HG03196 (cell line): ENCODE results near the gene SLC1A7.

ENCODE experiments used
- ATAC-seq: cut with Tn5 transposase; IDR thresholded peaks from one replicate; pipeline ENCODE4 v1.9.1; 2021; ENCODE audit not compliant: unreplicated experiment

Gene SLC1A7

DNA sequence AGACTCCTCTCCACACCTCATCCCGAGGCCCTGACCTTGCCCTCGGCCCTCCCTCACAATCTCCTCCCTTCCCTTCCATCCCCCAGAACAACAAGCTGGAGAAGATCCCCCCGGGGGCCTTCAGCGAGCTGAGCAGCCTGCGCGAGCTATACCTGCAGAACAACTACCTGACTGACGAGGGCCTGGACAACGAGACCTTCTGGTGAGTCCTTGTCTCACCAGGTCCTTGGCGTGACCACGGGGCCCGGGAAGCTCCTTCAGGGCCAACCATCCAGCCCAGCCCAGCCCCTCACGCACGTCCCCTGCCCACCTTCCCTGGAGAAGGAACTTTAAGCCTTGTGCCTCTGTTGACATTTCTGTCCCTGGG, 64.9 kb downstream of the SLC1A7 start:
- no peak for ATAC-seq

DNA sequence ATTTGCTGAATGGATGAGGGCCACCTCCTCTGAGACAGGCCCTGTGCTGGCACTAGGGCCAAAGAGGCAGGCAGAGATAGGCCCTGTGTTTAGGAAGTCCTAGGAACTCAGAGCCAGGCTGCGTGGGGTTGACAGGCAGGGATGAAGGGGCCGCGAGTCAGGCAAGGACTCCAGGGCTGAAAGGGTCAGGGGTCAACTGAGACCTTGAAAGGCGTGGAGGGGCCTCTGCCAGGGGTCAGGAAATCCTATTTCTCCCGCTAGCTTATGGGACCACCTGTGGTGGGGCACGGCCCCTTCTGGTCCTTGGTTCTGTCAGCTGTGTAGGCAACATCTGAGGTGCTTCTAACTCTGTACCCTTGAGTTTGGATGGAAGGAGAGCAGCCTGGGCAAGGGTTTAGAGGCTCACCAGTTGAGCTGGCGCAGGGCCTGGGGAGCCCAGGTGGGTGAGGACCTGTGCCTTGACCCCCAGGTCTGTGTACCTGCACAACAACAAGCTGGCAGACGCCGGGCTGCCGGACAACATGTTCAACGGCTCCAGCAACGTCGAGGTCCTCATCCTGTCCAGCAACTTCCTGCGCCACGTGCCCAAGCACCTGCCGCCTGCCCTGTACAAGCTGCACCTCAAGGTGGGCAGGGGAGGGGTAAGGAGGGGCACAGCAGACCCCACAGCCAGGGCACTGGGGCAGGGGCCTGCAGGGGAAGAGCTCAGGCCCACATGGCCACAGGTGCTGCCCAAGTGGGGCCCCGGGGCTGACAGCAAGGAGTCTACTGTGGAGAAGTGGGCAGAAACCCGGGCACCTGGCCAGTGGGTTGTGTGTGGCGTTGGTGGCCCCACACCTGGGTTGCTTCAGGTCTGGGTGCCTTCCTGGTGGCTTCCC, 65.5 kb downstream of the SLC1A7 start:
- no peak for ATAC-seq

DNA sequence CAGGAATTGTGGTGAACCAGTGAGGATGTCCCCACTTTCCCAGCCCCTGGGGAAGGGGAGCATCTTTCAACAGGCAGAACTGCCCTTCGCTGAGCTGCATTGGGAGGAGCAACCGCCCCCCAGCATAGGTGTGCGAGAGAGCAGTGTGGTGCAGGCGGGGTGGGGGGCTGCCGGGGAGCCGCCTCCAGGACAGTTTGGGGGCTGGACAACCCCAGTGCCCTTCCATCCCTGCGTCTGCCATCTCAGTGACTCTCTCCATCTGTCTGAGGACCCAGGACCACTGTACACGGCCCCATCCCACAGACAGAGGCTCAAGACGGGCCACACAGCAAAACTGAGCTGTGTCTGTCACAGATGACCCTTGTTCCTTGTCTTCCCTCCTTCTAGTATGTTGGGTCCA, 66.3 kb downstream of the SLC1A7 start:
- ATAC-seq = no peak

DNA sequence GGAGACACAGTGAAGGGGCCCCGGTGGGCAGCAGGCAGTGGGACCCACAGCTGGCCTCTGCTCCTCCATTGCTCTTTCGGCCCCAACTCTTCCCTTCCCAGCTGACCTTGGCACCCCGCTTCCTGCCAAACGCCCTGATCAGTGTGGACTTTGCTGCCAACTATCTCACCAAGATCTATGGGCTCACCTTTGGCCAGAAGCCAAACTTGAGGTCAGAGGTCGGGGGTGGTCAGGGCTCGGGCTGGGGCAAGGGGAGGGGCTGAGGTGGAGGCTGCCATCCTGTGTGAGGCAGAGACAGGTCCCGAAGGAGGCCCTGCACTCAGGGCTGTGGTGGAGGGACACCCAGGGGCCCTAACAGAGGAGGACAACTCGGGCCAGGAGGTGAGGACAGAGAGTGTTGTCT, 66.7 kb downstream of the SLC1A7 start:
- ATAC-seq = no peak

DNA sequence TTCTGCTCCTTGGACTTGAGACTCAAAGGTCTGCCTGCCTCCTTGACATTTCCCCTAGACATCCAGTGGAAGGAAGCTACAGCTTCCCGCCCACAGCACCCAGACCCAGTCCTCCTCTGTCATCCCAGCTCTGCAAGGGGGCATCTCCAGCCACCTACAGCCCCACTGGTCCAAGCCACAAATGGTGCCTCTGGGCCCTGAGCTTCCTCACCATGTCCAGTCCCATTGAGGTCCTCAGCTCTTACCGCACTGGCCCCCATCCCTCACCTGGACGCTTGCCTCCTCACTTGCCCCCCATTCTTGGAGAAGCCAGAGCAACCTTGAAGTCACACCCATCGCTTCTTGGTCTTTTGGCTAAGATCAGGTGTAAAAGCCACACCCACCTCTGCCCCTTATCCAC, 67.2 kb downstream of the SLC1A7 start:
- no peak for ATAC-seq

DNA sequence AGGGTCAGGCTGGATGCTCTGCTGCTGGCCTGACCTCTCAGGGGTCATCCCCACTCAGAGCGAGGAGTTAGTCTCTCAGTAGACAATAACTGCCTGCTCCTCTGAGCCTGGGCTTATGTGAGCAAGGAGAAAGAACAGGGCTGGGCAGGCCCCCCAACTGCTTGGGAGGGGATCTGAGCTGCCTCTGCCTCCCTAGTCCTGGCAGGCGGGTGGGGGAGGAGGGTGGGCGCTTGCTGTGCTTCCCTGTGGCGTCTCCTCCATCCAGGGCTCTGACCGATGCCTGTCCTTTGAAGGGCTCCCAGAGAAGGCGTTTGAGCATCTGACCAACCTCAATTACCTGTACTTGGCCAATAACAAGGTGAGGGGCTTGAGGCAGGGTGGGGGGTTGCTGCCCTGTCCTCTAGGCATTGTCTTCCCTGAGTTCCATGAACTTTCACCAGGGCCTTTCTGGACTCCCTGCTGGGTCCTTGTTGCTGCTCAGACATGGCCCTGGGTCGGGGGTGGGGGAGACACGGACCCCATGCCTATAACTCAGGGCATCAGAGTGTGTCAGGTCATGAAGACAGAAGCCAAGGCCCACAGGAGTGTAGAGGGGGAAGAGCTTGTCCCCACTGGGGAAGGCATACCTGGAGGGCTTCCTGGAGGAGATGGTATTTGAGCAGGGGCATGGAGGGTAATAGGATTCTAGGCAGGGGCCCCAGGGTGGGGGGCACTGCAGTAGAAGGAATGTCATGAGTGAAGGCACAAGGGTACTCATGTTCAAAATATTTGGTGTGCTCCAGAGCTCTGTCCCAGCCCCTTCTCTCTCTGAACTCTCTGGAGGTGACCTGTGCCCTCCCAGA, 67.9 kb downstream of the SLC1A7 start:
- ATAC-seq = no peak

DNA sequence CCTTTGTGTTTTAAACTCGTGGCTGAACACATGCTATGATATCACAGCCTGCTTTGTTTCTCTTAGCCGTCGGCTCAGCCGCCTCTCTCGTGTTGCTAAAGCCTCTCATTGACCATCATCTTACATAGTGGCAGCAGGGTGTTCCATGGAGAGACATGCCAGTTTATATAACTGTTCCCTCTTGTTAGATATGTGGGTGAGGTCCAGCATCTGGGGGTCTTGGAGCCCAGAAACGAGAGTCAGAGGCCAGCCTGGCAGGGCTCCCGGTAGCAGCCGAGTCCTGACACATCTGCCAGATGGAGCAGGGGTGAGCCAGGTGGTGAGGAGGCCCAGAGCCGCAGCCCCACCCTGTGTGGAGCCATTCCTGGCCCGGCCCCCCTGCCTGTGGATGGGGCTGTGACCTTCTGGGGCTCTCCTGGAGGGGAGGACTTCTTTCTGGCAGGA, 68.5 kb downstream of the SLC1A7 start:
- no peak for ATAC-seq

DNA sequence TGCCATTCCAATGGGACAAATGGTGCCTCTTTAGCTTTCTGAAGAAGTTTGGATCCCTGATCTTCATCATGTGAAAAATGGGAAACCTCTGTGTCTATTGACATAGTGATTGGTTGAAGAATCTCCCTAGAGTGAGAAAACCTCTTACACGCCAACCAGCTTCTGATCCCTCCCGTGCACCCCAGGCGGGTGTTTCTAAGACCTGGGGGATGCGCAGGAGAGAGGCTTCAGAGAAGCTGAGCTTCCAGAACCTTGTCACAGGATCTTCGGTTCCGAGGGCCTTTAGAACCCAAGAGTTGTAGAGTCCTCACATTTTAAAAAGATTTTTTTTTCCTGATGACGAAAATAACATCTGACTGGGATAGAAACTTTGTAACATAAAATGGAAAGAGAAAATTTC, 69.2 kb downstream of the SLC1A7 start:
- ATAC-seq = no peak

DNA sequence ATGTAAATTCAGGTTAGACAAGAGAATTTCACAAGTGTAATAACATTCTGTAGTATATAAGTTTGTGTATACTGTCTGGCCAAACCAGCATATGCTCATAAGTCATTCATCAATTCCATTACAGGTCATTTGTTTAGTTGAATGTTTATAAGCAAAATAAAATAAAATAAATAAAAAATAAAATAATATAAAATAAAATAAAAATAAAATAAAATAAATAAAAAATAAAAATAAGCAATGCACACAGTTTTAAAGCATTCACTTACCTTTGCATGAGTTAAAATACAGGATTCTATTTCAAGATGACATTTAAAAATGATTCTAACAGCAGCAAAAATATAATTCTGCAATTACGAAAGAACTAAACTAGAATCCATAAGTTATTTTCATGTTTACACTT, 70.5 kb downstream of the SLC1A7 start:
- ATAC-seq = no peak

DNA sequence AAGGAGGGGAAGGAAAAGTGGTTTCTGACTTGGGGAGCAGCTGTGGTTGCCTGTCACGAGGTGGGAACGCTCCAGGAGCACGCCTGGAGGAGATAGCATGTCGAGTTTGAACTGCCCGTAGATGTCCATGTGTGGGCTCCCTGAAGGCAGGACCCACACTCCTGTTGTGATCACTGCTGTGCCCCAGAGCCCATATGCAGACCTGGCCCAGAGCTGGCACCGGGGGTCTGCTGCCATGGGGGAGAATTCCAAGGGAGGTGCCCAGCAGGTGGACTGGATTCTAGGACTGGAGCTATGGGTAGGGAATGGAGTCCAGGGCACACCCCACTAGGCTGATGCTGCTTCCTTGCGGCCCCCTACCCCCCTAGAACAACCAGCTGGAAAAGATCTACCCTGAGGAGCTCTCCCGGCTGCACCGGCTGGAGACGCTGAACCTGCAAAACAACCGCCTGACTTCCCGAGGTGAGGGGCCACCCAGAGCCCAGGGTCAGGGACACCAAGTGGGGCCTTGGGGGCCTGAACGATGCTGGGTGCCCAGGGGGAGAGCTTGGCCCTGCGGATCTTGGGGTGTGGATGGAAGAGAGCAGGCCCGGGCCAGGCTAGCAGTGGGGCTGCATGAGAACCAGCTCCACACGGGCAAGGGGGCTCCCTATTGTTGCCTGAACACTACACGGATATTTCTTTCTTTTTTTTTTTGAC, 71.1 kb downstream of the SLC1A7 start:
- no peak for ATAC-seq

DNA sequence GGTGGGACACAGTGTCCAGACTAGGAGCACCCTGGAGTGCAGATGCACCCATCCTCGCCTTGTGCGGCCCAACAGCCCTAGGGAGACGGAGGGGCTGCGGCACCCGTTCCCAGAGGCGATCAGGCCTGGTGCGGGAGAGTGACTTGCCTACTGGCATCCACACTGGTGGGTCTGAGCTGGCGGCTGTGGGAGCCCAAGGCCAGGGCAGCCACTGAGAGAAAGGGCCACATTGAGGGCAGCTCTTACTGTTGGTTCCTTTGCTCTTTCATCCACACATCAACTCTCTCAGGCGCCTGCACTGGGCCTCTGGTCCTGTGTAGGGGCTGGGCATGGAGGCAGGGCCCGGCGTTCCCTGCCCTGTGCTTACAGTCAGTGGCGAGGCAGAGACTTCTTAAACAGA, 71.8 kb downstream of the SLC1A7 start:
- no peak for ATAC-seq

DNA sequence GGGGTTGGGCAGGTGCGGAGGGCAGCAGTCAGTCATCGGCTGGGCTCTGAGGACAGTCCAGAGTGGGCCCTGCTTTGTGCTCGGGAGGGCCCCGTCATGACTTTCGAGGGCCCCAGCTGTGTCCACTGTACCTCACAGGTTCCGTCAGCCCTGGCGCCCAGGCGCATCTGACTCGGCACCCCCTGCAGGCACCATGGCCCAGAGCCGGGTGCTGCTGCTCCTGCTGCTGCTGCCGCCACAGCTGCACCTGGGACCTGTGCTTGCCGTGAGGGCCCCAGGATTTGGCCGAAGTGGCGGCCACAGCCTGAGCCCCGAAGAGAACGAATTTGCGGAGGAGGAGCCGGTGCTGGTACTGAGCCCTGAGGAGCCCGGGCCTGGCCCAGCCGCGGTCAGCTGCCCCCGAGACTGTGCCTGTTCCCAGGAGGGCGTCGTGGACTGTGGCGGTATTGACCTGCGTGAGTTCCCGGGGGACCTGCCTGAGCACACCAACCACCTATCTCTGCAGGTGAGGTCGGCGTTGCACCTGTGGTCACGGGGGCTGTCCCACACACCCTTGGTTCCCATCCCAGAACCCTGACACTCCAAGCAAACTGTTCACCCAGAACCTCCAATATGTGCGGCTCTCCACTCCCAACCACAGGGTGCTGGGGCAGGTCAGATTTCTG, 72.6 kb downstream of the SLC1A7 start:
- no peak for ATAC-seq

DNA sequence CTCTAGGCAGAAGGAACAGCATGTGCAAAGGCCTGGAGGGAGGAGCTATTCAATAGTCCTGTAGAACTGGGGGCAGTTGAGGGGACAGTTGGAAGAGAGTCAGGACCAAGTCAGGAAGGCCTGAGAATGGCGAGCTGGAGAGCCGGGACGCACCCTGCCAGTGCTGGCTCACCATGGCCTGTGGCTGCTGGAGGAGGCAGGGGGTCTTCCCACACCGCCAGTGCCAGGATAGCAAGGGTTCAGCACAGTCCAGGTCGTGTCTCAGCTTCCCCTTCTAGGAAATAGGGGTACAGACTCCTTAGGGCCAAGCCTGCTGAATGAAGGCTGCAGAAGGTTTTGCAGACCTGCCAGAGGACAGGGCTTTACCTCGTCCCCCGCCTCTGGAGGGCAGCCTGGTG, 73.2 kb downstream of the SLC1A7 start:
- ATAC-seq = no peak

DNA sequence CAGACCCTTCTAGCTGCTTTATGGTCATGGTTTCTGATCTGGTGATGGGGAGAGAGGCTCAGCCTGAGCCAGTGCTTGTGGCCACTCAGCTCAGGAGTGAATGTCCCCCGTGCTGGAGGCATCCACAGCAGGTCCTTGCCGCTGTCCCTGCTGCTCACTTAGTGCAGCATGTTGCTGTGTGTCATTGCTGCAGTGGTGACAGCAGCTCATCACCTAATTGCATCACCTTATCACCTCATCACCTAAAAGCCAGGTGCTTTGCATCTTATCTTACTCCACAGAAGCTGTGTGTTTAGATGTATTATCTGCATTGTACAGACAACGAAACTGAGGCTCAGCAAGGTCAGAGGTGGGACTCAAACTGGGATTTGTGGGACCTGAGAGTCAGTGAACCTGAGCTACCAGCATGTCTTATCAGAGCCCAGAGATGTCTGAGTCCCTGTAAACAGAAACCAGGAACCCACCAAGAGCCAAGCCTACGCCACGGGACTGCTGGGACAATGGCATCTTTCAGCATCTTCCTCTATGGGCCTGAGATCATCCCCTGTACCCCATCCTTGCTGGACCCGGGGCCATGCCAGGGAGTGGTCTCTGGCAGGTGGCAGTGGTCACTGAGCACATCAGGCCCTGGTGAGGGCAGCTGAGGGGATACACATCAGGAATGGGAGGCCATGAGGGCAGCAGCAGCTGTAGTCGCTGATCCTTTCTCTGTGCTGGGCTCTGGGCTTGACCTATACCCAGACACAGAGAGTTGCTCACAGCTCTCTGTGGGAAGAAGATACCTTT, 73.9 kb downstream of the SLC1A7 start:
- no peak for ATAC-seq

DNA sequence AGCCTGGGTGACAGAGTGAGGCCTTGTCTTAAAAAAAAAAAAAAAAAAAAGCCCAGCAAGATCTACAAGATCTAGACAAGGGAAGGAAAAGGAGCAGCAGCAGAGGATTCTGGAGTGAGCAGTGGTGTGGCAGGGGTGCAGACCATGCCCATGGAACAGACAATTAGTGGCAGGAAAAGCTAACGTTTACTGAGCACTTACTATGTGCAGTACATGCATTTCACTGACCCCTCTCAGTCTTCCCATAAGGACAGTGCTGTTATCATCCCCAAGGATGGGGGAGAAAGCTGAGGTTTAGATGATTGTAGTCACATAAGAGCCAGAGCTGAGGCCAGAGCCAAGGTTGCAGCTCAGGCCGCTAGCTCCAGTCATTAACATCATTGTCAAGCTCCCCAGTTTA, 74.6 kb downstream of the SLC1A7 start:
- no peak for ATAC-seq

DNA sequence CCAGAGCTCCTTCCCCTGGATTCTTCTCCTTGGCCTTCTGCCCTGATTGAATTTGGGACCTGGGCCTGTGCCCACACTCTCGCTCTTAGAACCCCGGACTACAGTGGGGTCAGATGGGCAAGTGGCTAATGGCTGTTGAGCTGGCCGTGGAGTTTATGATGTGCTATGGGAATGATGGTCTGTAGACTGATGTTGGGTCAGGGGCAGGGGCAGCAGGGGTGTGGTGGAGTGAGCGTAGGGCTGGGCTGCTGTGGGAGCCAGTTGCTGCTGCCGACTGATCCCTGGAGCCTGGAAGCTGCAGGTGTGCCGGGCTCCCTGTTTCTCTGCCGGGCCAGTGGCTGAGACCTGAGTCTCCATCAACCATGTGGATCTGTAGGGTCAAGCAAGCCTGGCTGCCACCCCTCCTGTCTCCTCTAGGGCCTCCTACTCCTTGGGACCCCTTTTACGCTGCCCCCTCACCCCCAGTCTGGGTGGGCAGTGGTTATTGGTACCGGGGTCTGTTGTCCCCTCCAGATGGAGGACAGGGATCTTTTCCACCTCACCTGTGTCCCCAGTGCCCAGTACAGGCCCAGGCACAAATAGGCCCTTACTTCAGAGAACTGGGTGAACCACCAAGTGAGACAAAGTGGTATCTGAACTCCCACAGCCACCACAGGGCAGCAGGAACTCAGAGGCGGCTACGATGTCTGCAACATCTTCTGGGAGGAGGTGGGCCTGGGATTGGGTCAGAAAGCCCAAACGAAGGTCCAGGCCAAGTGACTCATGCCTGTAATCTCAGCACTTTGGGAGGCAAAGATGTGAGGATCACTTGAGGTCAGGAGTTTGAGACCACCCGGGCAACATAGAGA, 75.3 kb downstream of the SLC1A7 start:
- no peak for ATAC-seq

DNA sequence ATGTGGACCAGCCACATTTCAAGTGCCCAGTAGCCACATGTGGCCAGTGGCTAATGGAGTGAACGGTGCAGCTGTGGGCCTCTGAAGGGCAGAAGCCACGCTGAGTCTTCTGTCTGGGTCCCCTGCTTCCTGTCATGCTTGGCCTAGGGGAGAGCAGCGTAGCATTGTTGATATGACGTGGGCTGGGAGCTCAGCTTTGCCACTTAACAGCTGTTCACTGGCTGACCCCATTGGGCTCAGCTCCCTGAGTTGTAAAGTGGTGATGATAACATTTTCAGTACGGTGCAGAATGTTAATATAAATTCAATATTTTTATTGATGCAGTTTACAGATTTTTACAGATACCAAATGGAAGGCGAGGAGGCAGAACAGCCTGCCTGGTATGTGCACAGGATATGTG, 76.0 kb downstream of the SLC1A7 start:
- ATAC-seq = no peak

DNA sequence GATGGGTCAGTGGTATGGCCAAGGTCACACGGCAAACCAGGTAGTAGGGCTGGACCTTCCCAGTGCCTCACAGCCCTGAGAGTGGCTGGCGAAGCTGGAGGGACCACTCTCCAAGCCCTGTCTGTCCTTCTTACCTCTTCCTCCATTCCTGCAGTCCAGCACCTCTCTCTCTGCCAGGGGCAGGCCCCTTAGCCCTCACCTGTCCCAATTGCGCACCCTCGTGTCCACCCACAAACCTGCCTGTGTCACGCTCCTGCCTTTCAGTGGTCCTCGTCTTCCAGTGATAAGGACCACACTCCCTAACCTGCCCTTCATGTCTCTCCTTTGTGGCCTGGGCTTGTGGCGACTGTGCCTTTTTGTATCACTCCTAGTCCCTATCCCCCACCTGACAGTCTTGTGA, 77.0 kb downstream of the SLC1A7 start:
- ATAC-seq = no peak

DNA sequence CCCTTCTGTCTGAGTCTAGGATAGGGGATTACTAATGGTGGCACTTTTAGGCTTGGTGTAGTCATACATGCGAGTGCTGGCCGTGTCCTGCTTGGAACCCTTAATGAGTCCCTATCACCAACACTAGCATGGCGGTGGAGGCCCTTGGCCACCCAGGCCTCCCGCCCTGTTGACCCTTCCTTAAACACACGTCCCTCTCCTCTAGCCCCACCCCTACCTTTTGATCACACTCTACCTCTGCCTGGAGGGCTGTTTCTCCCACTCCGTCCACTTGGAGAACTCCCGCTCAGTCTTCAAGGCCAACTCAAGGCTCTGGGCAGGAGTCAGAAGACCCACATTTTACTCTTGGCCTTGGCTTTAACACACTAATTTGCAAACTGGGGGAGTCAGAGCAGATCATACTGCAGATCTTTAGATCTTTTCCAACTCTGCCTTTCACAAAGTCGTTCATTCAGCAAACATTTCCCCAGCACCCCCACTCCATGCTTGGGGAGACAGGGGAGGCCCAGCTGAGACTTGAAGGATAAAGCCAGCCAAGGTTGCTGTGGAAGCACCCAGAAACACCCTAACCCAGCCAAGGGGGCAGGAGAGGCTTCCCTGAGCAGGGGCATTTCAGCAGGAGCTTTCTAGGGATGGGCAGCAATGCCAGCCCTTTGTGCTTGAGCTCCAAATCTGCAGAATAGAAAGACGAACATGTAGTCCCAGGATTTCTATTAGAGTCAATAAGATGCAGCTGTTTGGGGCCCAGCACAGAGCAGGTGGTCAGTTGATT, 78.5 kb downstream of the SLC1A7 start:
- ATAC-seq = no peak
